22Rv1 (cell line): ENCODE data around the gene SEMA5A.

ENCODE experiments used
- CTCF ChIP-seq: fragments of 450-650 bp; IDR thresholded peaks from 2 replicates; pipeline ENCODE4 v1.5.1; 2017; ENCODE audit warnings: mild to moderate bottlenecking
- ZFX ChIP-seq: fragments of 450-650 bp; IDR thresholded peaks from 2 replicates; pipeline ENCODE4 v1.6.1; 2017; ENCODE audit warnings: antibody characterized with exemption, borderline replicate concordance

GRCh38 chr5:9069650-9070049, 476.2 kb downstream of the SEMA5A start:
- TF ChIP-seq CTCF (no peak), ZFX (no peak)
